PC-9 (cell line): ENCODE results near the gene TXNRD1. TPM values are rescaled to one million over a fixed set of nuclear protein-coding genes. Genes with fewer than 3 reads are reported as not detected.
"Not testable (repeated sequence)": the region's sequence is repeated elsewhere in the genome, so short reads cannot be mapped to it uniquely, and the experiment has no call there.

Experiments used
- BruUV-seq: library from RNA; stranded (reverse); fragments of 400-500 nt; replicated peaks from 2 replicates; lab custom pipeline; 2021; lab: Mats Ljungman, UMichigan
- CTCF ChIA-PET: fragments of 300-600 bp; sonication (Branson Sonifier 250); formaldehyde crosslinking; loops from one replicate; lab custom pipeline; 2022; ENCODE audit warnings: antibody characterized with exemption; lab: Charles Lee
- POLR2A ChIA-PET: fragments of 300-600 bp; sonication (Branson Sonifier 250); formaldehyde crosslinking; loops from one replicate; lab custom pipeline; 2022; ENCODE audit warnings: antibody characterized with exemption; ENCODE audit not compliant: unreplicated experiment; lab: Charles Lee
- DNase-seq, 2 experiments: peaks; one replicate each; pipeline versions ENCODE4 v3.0.0 to v3.0.0-alpha.2; 2015 to 2022; ENCODE audit warnings: mixed read lengths in 1 of 2
- H2AFZ ChIP-seq: fragments of 200-600 bp; sonication (generic); 2 replicates; pipeline ENCODE4 v1.8.1; 2017; ENCODE audit warnings: antibody characterized with exemption
- H3F3A ChIP-seq: fragments of 200-600 bp; sonication (generic); 2 replicates; pipeline ENCODE4 v1.8.1; 2017; ENCODE audit warnings: antibody characterized with exemption, mild to moderate bottlenecking, low read depth; ENCODE audit not compliant: insufficient read depth
- H3K27ac ChIP-seq: fragments of 200-600 bp; sonication (generic); 2 replicates; pipeline ENCODE4 v1.6.1; 2016; ENCODE audit warnings: mixed run types
- H3K27me3 ChIP-seq: fragments of 200-600 bp; sonication (generic); 2 replicates; pipeline ENCODE4 v1.6.1; 2016; ENCODE audit warnings: low read depth, mixed run types; ENCODE audit not compliant: insufficient read depth
- H3K36me3 ChIP-seq: fragments of 200-600 bp; sonication (generic); 2 replicates; pipeline ENCODE4 v1.6.1; 2016; ENCODE audit warnings: low read depth, mixed run types
- H3K4me1 ChIP-seq: fragments of 200-600 bp; sonication (generic); replicated peaks from 2 replicates; pipeline ENCODE4 v1.6.1; 2016; ENCODE audit warnings: mixed run types; ENCODE audit not compliant: insufficient read depth
- H3K4me2 ChIP-seq: fragments of 200-600 bp; sonication (generic); 2 replicates; pipeline ENCODE4 v1.6.1; 2017; ENCODE audit warnings: mixed run types
- H3K4me3 ChIP-seq: fragments of 200-600 bp; sonication (generic); 2 replicates; pipeline ENCODE4 v1.6.1; 2016; ENCODE audit warnings: mixed run types
- H3K79me2 ChIP-seq: fragments of 200-600 bp; sonication (generic); 2 replicates; pipeline ENCODE4 v1.6.1; 2017; ENCODE audit warnings: low read depth, mixed run types
- H3K9me2 ChIP-seq: fragments of 200-600 bp; sonication (generic); 2 replicates; pipeline ENCODE4 v1.8.1; 2017; ENCODE audit warnings: mild to moderate bottlenecking; ENCODE audit not compliant: insufficient read depth
- H3K9me3 ChIP-seq: fragments of 200-600 bp; sonication (generic); 2 replicates; pipeline ENCODE4 v1.8.1; 2016; ENCODE audit warnings: low read depth; ENCODE audit not compliant: insufficient read depth
- H4K20me1 ChIP-seq: fragments of 200-600 bp; sonication (generic); 2 replicates; pipeline ENCODE4 v1.8.1; 2017; ENCODE audit not compliant: insufficient read depth
- CTCF ChIP-seq: fragments of 200-600 bp; sonication (generic); conservative IDR thresholded peaks from 2 replicates; pipeline ENCODE4 v1.6.1; 2017; ENCODE audit warnings: mixed run types, antibody characterized with exemption, mild to moderate bottlenecking, moderate library complexity
- EZH2 ChIP-seq: fragments of 200-600 bp; sonication (generic); IDR thresholded peaks from 2 replicates; pipeline ENCODE4 v1.8.0; 2017; ENCODE audit warnings: antibody characterized with exemption, low read depth
- intact Hi-C: fragments of 100-400 bp; cut with micrococcal nuclease; formaldehyde crosslinking; loops from one replicate; pipeline ENCODE4 v1.10.0; 2022; ENCODE audit not compliant: unreplicated experiment
- total RNA-seq: library from RNA; stranded (reverse); gene quantifications from 2 replicates; pipeline ENCODE4 v1.2.3, GENCODE V29; 2021

Gene TXNRD1
- total RNA-seq, 1 experiment from 2014 or later = 1,250 TPM

GRCh38 chr12:104172570-104172947 lies 43.0 kb upstream of the TXNRD1 start:
- Histone ChIP-seq H3K27me3 (no peaks in the 10 kb centered on the region), H3K36me3 (no peaks in the 10 kb centered on the region), H3K4me2 (no peak overlapping the region), H3K4me1 (peaks cover 11% of the 10 kb centered on the region), H3K27ac (no peak overlapping the region), H3K9me2 (no peaks in the 10 kb centered on the region), H4K20me1 (no peaks in the 10 kb centered on the region), H3K79me2 (no peaks in the 10 kb centered on the region), H3F3A (peaks cover 10% of the 10 kb centered on the region), H3K9me3 (no peaks in the 10 kb centered on the region), H2AFZ (no peak overlapping the region), H3K4me3 (no peak overlapping the region)
- intact Hi-C loops = no loop called here
- no peak for DNase-seq
- ChIA-PET CTCF (no interaction called here), POLR2A (no interaction called here)
- no TSS peak for BruUV-seq
- TF ChIP-seq EZH2 = no peak
- TF ChIP-seq CTCF = no peak

GRCh38 chr12:104173804-104174203 lies 41.8 kb upstream of the TXNRD1 start:
- BruUV-seq, DNase-seq, intact Hi-C loops, H3K9me2 ChIP-seq, CTCF ChIA-PET, H3K27me3 ChIP-seq, H3K79me2 ChIP-seq, H3K27ac ChIP-seq, H3K36me3 ChIP-seq, H4K20me1 ChIP-seq, H3K4me2 ChIP-seq, H3K9me3 ChIP-seq, H3K4me3 ChIP-seq, H2AFZ ChIP-seq: not testable (repeated sequence)
- peaks cover 22% of the 10 kb centered on the region for H3K4me1 ChIP-seq
- peaks cover 22% of the 10 kb centered on the region for H3F3A ChIP-seq
- POLR2A ChIA-PET = interaction anchor here (0.6 kb wide), 1 partner anchor 563 kb away, joined by 7 read pairs; no protein-coding TSS in a partner anchor

- H4K20me1 ChIP-seq = no peaks in the 10 kb centered on the region
- ChIA-PET CTCF (interaction anchor here (0.6 to 0.7 kb wide), 2 partner anchors 20 to 883 kb away, joined by 3 read pairs; no protein-coding TSS in a partner anchor), POLR2A (no interaction called here)
- no TSS peak for BruUV-seq
- no peaks in the 10 kb centered on the region for H3K9me2 ChIP-seq
- no peak for TF ChIP-seq CTCF
- no peak for TF ChIP-seq EZH2
- DNase-seq = no peak
- no peaks in the 10 kb centered on the region for H3K9me3 ChIP-seq
- H3K4me2 ChIP-seq = no peak overlapping the region
- intact Hi-C loops = loop anchor here (5.0 kb wide), 1 partner anchor 42 kb away; the partner anchor contains the start of gene TXNRD1
- no peaks in the 10 kb centered on the region for H3K36me3 ChIP-seq
- peaks cover 22% of the 10 kb centered on the region for H3F3A ChIP-seq
- no peak overlapping the region for H2AFZ ChIP-seq
- H3K27ac ChIP-seq = no peak overlapping the region
- H3K27me3 ChIP-seq = no peaks in the 10 kb centered on the region
- no peak overlapping the region for H3K4me3 ChIP-seq
- H3K79me2 ChIP-seq = no peaks in the 10 kb centered on the region
- H3K4me1 ChIP-seq = peaks cover 27% of the 10 kb centered on the region
Observed at GRCh38 chr12:104175726-104176247, 39.8 kb upstream of the TXNRD1 start.
